ENCODE data around the gene ERC2.

ERC2 gene

GRCh38 chr3:55564726-55565125 is 903.5 kb downstream of the ERC2 start:
- no peak for DNase-seq

GRCh38 chr3:55562700-55563099 is 905.6 kb downstream of the ERC2 start:
- DNase-seq = no peak

GRCh38 chr3:55559500-55560423 is 908.5 kb downstream of the ERC2 start:
- no peak for DNase-seq

- no peak for DNase-seq
Measured at GRCh38 chr3:55558316-55558715, 910.0 kb downstream of the ERC2 start.

GRCh38 chr3:55557549-55557948 is 910.7 kb downstream of the ERC2 start:
- no peak for DNase-seq

- no peak for DNase-seq
Measured at GRCh38 chr3:55556619-55557537, 911.4 kb downstream of the ERC2 start.

- DNase-seq = no peak
Measured at GRCh38 chr3:55555873-55556618, 912.2 kb downstream of the ERC2 start.

GRCh38 chr3:55554634-55555425 is 913.4 kb downstream of the ERC2 start:
- DNase-seq = no peak

- no peak for DNase-seq
Measured at GRCh38 chr3:55551644-55552043, 916.6 kb downstream of the ERC2 start.

- no peak for DNase-seq
Measured at GRCh38 chr3:55549177-55549576, 919.1 kb downstream of the ERC2 start.

GRCh38 chr3:55546866-55547669 is 921.2 kb downstream of the ERC2 start:
- no peak for DNase-seq

- no peak for DNase-seq
Measured at GRCh38 chr3:55545995-55546394, 922.3 kb downstream of the ERC2 start.

GRCh38 chr3:55544219-55544618 is 924.0 kb downstream of the ERC2 start:
- no peak for DNase-seq

- DNase-seq = no peak
Measured at GRCh38 chr3:55543181-55543614, 925.1 kb downstream of the ERC2 start.

GRCh38 chr3:55541456-55541855 is 926.8 kb downstream of the ERC2 start:
- DNase-seq = no peak

GRCh38 chr3:55541016-55541415 is 927.3 kb downstream of the ERC2 start:
- DNase-seq = no peak

GRCh38 chr3:55540579-55540978 is 927.7 kb downstream of the ERC2 start:
- DNase-seq = no peak

GRCh38 chr3:55538158-55538557 is 930.1 kb downstream of the ERC2 start:
- DNase-seq = no peak

GRCh38 chr3:55537563-55537962 is 930.7 kb downstream of the ERC2 start:
- no peak for DNase-seq

- DNase-seq = no peak
Measured at GRCh38 chr3:55537129-55537528, 931.1 kb downstream of the ERC2 start.

- DNase-seq = no peak
Measured at GRCh38 chr3:55534876-55535275, 933.4 kb downstream of the ERC2 start.
